Right renal pelvis (tissue), 4 donors: Measurements from ENCODE around the gene ASS1. TPM values are rescaled to one million over a fixed set of nuclear protein-coding genes. Genes with fewer than 3 reads are reported as not detected.

Experiments
- DNase-seq, 4 donors: peaks; one replicate each; pipeline ENCODE4 v3.0.0-alpha.2; 2013; ENCODE audit warnings: low read depth in 4 of 4, low spot score in 3 of 4, missing footprints in 1 of 4
- polyA plus RNA-seq, 4 donors: library from polyadenylated mRNA; unstranded; fragments of 120-200 nt; gene quantifications; one replicate each; pipeline ENCODE4 v1.2.1, GENCODE V29; 2013; ENCODE audit not compliant: insufficient read length in 4 of 4

The ASS1 gene
- polyA plus RNA-seq, 4 donors = 265 to 368 (median 314) TPM

DNA sequence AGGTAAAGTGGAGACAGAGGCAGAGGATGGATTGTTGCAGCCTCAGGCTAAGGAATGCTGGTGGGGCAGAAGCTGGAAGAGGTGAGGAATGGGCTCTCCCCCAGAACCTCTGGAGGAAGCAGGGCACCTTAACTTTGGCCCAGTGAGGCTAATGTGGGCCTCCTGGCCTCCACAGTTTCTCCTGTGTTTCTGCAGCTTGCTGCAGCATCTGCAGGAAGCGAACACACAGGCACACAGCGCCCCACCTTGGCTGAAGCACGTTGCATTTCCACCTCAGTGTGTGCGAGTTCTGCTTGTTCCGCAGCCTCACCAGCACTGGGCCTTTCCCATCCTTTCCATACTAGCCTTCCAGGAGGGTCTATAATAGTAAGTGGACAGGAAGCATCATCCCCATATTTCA, 27.2 kb upstream of the ASS1 start:
- DNase-seq = no peak

DNA sequence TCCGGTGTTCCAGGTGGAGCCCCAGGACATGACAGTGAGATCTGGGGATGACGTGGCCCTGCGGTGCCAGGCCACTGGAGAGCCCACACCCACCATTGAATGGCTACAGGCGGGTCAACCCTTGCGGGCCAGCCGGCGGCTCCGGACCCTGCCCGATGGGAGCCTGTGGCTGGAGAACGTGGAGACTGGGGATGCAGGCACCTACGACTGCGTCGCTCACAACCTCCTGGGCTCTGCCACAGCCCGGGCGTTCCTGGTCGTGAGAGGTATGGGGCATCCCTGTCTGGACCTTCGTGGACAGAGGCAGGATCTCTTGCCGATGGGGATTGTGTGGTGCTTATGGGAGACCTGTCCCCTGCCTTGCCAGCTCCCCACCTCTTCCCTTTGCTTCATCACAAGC, 26.0 kb upstream of the ASS1 start:
- DNase-seq = no peak

DNA sequence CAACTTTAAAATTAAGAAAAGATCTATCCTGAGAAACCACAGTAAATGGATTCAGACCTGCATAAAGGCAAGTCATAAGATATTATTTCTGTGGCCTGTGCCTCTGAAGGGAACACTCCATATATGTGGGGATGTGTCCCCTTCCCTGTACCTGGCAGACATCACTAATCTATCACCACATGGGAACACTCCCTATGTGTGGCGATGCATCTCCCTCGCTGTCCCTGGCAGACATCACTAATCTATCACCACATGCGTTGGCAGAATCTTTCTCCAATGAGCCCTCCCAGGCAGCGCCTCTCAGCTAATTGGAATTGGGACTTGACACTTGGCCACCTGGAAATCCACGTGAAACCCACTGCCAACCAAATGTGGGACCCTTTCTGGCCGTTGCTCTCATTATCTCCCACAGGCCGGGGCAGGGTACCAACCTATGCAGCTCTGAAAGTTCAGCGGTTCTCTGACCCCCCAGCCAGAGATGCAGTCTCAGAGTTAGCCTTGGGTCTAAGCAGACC, 25.2 kb upstream of the ASS1 start:
- no peak for DNase-seq

DNA sequence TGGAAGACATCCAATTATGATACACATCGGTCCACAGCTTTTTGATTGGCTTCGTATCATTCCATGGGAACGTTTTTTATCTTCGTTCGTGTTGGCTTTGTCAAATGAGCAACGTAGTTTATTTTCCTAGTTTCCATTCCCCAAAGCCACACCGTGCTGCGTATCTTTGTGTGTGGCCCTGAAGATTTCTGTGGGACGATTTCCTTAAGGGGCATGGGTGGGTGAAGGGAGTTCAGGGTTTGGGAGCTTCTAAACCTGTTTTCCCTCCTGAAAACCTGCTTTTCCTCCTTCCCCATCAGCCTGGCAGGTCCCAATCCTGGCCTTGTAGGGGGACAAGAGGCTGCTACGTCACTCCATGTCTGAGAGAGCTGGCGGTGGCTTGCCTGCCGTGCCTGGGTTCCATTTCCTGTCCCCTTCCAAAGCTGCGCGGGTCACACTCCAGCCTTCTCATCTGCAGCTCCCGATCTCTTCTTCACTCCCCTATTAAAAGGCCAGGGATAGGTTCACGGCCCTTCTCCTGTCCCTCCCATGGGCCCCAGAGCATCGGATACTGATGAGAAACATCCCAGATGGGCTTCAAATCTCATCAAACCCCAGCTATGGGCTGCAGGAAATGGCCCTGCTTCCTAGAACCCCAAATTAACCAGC, 23.5 kb upstream of the ASS1 start:
- DNase-seq = no peak

DNA sequence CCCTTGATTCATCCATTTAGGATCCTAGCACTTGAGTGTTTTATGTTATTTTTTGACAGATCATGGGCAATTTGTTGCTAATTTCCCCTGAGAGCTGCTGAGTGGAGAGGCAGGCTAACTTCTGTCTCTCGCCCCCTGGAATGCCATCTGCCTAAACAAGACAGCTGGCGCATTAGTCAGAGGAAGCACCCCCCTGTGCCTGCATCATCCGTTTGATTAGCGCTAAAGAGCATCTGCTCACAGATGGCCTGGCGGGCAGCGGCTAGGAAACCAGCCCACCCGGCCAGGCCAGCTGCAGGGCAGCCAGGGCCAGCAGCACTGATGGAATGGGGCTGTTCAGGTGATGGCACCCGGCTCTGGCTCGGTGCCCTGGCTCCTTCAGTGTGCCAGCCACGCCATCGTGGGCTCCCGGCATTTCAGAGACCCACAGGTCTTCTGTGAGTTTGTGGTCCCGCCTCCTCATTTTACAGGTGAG, 22.9 kb upstream of the ASS1 start:
- no peak for DNase-seq

DNA sequence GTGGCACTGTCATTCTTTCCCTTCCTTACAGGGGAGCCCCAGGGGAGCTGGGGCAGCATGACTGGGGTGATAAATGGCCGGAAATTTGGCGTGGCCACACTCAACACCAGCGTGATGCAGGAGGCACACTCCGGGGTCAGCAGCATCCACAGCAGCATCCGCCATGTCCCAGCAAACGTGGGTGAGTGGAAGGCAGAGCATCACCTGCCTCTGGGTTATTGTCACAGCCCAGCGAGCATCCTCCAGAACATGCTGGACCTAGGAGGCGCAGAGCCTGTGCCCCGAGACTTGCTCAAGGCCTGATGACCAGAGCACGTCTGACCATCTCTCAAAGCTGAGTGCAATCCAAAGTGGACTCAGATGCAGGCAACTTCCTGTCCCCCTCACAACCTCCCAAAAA, 22.2 kb upstream of the ASS1 start:
- DNase-seq = no peak

DNA sequence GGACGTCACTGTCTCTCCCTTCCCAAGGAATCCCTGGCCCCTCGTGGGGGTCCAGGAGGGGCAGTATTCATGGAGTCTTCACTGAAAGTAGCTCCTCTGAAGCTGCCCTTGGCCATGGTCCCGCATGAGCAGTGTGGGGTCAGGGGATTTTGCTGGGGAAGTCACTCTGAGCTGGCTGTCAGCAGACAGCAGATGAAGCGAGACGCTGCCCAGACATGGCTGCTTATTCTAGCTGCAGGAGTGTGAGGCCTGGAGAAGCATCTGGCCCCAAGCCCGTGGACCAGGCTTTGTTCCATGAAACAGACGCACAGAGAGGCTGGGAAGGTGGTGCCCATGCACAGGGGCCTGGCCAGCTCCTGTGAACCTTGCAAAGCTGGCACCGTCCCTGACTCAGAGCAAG, 21.5 kb upstream of the ASS1 start:
- DNase-seq = no peak

DNA sequence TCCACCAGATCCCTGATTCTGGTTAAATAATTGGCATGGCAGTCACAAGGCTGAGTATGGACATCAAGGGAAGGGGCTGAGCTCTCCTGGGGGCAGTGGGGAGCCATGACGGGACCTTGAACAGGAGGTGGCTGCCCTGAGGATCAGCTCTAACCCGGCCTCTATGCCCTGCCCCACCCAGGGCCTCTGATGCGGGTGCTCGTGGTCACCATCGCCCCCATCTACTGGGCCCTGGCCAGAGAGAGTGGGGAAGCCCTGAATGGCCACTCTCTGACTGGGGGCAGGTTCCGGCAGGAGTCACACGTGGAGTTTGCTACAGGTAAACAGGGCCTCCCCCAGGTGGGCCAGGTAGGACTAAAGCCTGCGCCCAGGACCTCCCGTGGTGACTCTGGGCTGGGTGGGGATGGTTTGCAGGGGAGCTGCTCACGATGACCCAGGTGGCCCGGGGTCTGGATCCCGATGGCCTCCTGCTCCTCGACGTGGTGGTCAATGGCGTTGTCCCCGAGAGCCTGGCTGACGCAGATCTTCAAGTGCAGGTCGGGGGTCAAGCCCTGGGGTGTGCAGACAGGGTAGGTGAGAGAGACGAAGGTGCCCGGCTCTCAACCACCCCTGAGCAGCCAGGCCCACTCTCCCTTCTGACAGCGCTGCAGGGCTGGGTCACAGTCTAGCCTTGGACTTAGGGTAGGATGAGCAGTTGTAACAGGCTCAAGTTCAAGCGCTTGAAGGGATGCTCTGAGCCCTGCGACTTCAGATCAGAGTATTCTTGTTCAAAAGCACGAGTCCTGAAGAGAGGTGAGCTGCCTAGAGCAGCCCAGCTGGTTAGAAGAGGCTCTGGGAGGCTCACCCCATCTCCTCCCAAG, 19.9 kb upstream of the ASS1 start:
- DNase-seq = no peak

DNA sequence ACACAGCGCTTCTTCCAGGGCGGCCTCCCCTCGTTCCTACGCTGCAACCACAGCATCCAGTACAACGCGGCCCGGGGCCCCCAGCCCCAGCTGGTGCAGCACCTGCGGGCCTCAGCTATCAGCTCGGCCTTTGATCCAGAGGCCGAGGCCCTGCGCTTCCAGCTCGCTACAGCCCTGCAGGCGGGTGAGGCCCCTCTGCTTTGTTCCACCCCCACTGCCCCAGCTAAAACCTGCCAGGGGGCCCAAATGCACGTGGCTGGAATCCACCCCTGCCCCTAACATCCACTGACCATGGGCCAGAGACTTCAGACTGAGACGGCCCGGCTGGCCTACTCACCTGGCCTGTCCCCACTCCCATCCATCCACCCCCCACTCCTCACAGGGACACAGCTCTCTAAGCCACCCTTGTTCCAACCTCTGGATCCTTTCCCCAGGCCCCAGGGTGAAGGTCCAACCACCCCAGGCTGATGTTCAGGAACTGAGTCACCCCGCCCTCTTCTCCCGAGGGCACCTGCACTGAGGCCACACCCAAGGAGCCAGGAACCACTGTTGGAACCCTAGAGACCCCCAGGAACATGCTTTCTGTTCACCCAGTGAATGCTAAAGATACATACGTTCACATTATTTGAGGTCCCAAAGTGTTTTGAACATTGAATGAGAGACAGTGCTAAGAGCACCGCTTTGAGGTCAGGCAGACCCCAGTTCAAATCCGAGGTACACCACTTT, 18.9 kb upstream of the ASS1 start:
- no peak for DNase-seq

DNA sequence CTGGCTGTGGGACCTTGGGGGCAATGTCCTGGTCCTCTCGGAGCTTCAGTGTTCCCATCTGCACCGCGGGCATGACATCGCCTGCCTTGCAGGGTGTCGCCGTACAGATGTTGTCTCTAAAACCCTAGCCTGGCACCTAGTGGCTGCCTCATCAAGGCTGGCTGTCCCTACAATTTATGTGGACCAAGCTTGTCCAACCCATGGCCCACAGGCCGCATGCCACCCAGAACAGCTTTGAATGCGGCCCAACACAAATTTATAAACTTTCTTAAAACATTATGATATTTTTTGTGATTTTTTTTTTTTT, 18.3 kb upstream of the ASS1 start:
- no peak for DNase-seq

DNA sequence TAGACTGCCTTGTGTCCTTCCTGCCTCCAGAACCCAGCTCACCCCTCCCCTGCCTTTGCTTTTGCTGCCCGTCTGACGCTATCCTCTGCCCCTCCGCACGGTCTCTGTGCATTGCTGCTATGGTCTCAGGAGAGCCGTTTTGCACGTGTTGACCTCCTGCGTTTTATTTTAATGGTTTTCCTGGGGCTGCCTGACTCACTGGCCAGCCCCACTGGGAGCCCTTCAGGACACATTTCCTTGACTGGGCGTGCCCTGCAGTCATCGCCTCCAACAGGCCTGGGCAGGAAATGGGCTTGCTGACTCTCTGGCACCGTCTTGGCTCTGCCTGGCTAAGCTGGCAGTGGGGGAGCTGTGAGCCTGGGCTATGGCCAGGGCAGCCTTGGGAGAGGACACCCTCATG, 17.9 kb upstream of the ASS1 start:
- no peak for DNase-seq

DNA sequence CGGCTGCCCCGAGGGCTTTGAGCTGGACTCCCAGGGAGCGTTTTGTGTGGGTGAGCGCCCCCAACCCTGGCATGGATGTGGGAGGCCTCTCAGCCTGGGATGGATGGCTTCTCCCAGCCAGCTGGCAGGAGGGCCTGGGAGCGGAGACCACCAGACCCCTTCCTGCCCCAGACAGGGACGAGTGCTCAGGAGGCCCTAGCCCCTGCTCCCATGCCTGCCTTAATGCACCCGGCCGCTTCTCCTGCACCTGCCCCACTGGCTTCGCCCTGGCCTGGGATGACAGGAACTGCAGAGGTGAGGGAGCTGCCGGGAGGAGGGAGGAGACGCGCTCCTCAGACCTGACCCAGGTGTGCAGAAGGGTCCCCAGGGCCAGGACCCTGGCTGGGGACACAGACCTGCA, 17.4 kb upstream of the ASS1 start:
- DNase-seq = no peak

DNA sequence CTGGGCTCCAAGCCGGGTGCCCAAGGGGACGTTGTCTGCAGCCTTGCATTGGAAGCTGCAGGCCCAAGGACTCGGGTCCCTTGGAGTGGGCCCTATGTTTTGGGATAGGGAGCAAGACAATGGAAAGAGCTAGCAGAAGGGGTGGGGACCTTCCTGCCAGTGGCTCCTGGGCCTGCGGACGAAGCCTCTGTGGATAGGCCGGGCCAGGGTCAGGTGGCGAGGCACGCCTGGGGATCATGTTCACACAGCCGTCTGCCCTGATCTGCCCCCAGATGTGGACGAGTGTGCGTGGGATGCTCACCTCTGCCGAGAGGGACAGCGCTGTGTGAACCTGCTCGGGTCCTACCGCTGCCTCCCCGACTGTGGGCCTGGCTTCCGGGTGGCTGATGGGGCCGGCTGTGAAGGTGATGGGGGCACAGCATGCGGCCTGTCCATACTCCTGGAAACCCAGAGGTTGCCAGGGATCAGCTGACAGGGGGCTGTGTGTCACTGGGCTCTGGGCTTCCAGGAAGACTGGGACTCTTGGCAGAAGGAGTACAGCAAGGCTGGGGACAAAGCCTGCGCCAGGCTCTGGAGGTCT, 16.6 kb upstream of the ASS1 start:
- no peak for DNase-seq

DNA sequence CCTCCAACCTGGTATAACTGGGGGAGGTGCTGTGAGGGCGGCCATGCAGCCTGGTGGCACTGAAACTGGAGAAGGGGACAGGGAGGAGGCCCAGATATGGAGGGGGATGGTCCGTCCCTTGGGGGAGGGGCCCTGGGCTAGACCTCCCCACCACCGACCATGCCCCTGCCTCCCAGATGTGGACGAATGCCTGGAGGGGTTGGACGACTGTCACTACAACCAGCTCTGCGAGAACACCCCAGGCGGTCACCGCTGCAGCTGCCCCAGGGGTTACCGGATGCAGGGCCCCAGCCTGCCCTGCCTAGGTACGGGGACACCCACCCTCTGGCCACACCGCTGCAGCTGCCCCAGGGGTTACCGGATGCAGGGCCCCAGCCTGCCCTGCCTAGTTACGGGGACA, 15.4 kb upstream of the ASS1 start:
- no peak for DNase-seq

DNA sequence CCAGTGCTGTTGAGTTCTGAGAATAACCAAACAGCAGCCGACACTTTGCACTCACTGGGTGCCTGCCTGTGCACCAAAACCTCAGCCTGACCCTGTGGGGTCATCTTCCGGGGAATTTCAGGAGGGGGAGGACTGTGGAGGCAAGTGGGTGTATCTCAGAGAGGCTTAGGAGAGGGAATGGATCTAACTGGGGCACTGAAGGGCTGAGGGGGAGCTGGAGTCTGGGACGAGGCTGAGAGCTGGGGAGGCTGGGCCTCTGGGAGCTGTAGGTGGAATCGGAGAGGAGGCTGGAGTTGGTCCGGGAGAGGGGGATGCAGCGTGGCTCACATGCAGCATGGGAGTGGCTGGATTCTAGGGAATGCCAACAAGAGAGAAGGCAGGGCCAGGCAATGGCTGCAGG, 14.9 kb upstream of the ASS1 start:
- DNase-seq = no peak

DNA sequence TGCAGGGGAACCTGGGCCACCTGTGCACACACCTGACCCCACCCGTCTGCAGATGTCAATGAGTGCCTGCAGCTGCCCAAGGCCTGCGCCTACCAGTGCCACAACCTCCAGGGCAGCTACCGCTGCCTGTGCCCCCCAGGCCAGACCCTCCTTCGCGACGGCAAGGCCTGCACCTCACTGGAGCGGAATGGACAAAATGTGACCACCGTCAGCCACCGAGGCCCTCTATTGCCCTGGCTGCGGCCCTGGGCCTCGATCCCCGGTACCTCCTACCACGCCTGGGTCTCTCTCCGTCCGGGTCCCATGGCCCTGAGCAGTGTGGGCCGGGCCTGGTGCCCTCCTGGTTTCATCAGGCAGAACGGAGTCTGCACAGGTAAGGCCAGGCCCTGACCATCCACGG, 14.5 kb upstream of the ASS1 start:
- DNase-seq = no peak

DNA sequence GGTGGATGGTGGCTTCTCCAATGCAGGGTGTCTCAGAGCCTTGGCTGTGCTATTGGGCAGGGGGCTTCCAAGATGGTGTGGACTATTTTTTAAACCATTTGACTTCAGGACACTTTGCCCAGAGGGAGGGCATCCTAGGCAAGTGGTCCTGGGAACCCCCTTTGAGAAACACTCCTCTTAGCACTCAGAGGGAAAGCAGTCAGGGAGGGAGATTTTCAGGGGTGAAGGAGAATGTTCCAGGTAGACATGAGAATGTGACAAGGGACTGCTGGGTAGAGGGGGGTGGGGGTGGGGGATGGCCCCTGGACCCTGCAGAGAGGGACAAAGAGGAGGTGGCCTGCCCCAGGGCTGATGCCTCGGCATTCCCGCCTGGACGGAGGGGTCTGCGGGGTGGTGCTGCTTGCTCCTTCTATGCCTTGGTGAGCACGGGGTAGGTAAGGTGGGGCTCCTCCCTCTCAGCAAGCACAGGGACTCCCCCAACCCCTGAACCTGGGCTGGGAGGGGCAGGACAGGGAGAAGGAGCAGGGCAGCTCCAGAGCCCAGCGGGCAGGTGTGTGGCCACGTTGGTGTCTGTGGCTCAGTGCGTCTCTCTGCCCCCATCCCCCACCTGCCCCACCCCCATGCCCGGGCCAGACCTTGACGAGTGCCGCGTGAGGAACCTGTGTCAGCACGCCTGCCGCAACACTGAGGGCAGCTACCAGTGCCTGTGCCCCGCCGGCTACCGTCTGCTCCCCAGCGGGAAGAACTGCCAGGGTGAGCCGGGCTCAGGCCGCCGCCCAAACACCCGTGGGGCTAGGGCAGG, 13.8 kb upstream of the ASS1 start:
- DNase-seq = no peak

DNA sequence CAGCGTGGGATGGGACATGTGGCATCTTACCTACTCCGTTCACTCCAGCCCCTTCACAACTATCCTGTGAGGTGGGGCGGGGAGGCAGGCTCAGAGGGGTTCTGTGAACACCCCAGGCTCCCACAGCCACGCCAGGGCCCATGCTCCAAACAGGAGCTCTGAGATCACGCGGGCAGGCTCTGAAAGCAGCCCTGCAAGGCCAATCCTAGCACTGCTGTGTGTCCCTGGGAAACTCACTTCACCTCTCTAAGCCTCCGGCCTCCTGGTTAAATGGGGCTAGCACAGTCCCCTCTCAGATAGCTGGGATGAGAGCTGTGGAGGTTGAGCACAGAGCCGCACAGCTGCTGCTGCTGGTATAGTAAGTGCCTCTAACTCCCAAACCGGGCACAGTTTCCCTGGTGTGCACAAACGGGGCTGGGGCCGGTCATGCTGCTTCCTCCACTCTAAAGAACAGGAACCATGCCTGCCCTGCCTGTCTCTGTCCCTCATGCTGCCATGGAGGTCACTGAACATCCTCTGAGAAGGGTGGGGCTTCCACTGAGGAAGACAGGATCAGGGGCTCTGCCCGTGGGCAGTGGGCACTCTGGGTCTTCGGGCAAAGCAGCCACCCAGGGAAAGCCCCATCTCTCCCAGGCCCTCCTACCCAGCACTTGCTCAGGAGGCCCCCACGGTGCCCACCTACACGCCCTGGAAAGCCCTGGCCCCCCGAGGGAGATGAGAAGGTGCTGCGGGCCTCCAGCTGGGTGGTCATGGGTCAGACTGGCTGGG, 13.0 kb upstream of the ASS1 start:
- no peak for DNase-seq

DNA sequence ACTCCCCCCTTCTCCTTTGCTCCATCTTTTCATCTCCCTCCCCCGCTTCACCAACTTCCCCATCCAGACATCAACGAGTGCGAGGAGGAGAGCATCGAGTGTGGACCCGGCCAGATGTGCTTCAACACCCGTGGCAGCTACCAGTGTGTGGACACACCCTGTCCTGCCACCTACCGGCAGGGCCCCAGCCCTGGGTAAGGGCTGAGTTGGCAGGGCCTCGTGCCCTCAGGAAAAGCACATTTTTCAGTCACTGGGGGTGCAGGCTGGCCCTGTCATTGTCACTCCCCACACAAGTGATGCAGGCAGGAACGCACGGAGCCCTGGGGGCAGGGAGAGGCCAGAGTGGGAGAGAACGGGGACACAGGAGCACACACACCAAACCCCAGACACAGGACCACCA, 12.4 kb upstream of the ASS1 start:
- no peak for DNase-seq

DNA sequence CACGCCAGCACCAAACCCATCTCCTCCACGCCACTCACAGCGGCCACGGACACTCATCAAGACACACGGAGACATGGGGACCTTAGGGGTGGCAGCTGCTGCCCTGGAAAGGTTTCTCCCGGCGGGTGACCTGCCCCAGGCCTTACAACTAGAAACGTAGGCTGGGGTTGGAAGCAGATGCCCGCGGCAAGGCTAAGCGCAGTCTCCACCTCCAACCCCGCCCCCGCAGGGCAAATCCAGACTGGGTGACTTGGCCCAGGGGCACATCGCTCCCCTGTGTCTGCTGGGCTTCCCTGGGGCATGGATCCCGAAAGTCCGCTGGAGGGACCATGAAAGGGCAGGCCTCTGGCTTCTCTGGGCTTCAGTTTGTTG, 12.0 kb upstream of the ASS1 start:
- DNase-seq = no peak
